GM18868 (cell line): ENCODE results near the gene CHD6.
A peak's percentile ranks its signal among the peaks of the same experiment; 100 is the strongest.

ENCODE experiments used
- ATAC-seq: cut with Tn5 transposase; IDR thresholded peaks from one replicate; pipeline ENCODE4 v1.9.1; 2021; ENCODE audit warnings: mild to moderate bottlenecking, moderate library complexity; ENCODE audit not compliant: unreplicated experiment

CHD6 gene

DNA sequence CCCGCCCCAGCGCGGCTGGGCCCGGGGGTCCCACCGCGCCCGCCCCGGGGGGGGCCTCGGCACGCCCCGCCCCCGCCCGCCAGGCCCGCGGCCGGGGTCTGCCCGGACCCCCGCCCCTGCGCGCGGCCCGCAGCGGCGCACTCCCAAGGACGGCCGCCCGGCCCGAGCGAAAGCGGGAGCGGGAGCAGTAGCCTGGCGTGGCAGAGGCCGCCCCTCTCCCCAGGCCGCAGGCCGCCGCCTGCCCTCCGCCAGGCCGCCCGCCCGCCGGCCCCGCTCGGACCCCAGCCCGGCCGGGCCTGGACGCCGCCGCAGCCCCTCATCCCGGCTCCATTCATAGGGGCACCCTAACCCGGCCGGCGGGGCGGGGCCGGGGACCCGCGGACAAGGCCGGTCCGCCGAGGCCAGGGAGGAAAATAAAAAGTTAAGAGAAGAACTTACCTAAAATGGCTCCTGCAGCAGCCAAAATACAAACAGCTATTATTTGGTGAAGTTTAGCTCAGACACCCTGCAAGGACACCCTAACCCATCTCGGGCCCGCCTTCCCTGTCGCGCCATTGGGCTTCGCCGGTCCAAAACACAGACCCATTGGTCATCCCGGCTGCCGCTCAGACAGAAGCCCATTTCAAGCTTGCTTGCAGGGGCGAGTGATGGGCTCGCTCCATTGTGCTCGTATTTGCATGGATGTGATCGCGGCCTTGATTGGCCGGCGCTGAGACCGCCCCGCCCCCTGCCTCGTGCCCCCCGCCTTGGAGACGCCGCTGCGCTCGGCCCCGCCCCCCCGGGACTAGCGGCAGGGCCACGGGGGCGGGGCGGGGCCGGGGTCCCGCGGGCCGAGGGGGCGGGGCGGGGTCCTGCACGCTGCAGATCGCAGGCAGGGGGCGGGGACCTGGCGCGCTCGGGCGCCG is at the start of gene CHD6:
Gene CHD6, minus strand, starts transcription at position 476 of the 905 bp plus-strand sequence. CDS start 67,040 bp downstream, outside the sequence.
- ATAC-seq, result peak; percentile 97

DNA sequence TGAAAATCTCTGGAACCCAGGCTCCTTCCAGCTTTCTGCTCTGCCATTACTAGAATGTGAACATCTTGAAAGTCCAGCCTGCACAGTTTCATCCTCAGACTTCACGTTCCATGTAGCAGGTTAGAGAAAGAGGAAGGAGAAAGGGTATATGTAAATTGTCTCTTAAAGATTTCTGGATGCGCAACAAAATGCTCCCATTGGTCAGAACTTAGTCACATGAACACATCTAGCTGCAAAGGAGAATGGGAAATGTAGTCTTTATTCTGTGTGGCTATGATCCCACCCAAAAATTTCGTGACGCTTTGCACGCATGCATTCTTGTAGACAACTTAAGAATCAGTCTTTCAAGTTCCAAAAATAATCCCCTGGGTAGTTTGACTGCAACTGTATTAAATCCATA is 46.4 kb upstream of the CHD6 start:
- no peak for ATAC-seq

DNA sequence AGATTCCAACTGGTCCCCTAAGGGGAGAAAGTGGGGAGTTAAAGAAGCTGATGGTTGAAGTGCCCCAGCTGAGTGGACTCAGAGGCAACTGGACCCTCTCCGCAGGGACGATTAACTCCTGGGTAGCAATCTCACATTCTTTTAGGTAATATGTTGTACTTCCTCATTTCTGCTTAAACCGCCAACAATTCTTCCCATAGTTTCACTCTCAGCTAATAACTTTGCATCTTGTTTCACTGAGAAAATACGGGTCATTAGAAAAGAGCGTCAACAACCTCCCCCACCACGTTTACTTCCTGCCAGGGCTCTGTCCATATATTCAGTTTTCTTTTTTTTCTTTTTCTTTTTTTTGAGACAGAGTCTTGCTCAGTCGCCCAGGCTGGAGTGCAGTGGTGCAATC is 39.5 kb upstream of the CHD6 start:
- no peak for ATAC-seq

DNA sequence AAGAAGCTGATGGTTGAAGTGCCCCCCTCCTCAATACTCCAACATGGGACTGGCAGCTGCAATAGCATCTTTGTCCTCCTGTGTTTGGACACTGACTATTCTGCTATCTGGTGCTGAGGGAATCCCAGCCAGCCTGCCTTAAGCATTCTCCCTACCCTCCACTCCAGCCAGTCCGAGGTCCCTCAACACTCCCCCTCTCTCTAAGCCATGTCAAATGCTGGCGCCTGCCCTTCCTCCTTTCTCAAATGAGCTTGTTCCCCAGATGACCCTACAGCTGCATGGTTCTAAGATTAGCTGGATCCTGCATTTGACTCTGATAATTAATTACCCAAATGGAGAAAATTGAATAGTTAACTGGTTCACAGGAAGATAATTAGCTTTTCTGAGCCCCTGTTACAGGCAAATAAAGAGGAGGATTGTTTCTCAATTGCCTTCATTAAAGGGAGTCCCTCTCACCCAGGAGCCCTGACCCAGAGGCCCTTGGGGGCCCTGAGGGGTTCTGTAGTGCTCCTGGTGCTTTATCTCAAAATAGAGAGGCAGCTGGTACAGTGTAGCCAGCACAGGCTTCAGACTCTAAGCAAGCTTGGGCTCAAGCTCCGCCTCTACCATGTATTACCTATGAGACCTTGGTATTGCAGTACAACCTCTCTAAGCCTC is 37.9 kb upstream of the CHD6 start:
- ATAC-seq, result no peak

DNA sequence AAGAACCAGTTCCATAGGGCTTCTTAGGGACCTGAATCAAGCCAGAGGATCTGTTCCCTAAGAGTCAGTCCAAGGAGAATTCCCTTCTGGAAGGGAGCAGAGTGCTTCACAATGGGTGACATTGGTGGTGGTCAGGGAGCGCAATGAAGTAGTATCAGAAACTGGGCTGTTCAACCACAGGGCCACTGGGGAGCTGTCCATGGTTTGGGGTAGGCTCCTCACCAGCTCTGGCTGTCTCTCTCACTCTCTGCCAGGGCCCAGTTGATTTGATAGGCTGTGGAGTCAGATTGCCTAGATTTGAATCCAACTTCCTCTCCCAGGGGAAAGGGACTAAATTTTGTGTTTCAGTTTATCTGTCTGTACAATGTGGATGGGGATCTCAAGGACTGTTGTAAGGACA is 36.7 kb upstream of the CHD6 start:
- ATAC-seq, result no peak

- ATAC-seq, result no peak
Measured at GRCh38 chr20:41654292-41654691, 36.1 kb upstream of the CHD6 start.

DNA sequence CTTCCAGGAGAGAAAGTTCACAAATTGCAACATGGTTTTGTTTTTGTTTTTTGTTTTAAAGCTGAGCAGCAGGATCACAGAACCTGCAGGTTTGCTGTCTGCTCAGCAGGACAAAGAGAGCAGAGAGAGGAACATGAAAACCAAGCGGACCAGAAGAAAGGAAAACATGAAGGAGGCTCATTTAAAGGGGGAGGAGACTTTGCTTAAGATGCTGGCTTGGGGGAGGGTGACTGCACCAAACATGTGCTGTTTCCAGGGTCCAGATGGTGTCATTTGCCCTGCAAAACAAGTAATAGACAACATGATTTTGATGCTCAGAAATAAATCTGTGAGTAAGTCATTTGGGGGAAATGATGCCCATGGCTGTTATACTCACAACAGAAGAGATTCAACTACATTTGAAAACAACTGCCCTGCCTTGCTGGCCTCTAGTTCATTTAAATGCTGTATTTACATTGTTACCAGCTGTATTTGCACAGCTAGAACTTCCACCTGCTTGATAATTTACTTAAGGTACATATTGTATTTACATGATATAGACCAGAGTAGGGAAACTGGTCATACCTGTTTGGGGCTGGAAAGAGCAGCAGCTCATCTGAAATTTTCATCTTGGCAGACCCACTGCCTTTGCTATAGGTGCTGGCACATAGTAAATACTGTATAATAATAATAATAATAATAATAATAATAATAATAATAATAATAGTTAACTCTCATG is 32.2 kb upstream of the CHD6 start:
- ATAC-seq, result no peak

GRCh38 chr20:41649489-41649888 is 31.3 kb upstream of the CHD6 start:
- no peak for ATAC-seq

GRCh38 chr20:41645372-41645771 is 27.2 kb upstream of the CHD6 start:
- no peak for ATAC-seq

- no peak for ATAC-seq
Measured at GRCh38 chr20:41643504-41643938, 25.3 kb upstream of the CHD6 start.

DNA sequence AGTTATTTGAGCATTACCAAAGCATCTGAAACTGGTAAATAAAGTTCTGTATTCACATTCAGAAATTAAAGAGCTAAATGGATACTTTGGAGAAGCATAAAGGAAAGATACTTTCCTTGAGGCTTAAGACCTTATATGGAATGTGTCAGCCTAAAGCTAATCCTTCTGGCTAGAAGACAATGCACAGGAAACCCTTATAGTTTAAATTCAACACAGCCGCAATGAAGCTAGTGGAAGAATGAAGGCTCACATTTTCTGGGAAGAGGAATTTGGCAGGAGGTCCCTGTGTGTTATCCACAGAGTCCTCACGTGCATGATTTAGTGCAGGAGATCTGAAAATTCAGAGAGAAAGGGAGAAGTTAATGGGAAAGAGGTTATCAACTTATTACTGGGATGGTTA is 21.5 kb upstream of the CHD6 start:
- ATAC-seq, result no peak

GRCh38 chr20:41638456-41638855 is 20.3 kb upstream of the CHD6 start:
- ATAC-seq, result no peak

GRCh38 chr20:41635158-41635557 is 17.0 kb upstream of the CHD6 start:
- no peak for ATAC-seq

GRCh38 chr20:41632896-41633295 is 14.7 kb upstream of the CHD6 start:
- ATAC-seq, result no peak

DNA sequence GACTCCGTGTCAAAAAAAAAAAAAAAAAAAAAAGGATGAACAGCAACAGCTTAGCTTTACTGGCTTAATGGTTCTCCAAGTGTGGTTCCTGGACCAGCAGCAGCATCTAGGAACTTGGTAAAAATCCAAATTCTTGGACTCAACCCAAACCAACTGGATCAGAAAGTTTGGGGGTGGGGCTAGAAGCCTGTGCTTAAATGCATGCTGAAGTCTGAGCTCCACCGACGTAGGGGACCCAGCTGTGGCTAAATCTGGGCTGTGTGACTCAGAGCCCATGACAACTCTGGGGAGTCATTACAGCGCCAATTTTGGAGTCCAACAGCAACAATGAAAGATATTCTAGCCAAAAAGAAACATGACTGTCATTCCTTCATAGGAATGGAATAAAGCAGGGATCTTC is 13.6 kb upstream of the CHD6 start:
- no peak for ATAC-seq

DNA sequence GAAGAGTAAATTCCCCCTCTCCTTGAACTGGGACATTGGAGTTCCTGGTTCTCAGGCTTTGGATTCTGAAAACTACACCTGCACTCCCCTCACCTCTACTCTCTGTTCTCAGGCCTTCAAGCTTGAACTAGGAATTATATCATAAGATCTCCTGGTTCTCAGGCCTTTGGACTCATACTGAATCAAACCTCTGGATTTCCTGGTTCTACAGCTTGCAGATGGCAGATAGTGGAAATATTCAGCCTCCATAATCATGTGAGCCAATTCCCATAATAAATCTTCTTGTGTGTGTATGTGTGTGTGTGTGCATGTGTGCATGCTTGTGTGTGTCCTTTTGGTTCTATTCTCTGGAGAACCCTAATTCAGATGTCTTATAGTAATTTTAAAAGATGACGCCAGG is 12.7 kb upstream of the CHD6 start:
- ATAC-seq, result no peak

GRCh38 chr20:41627611-41628244 is 9.6 kb upstream of the CHD6 start:
- ATAC-seq, result no peak

GRCh38 chr20:41627001-41627495 is 8.9 kb upstream of the CHD6 start:
- ATAC-seq, result no peak

DNA sequence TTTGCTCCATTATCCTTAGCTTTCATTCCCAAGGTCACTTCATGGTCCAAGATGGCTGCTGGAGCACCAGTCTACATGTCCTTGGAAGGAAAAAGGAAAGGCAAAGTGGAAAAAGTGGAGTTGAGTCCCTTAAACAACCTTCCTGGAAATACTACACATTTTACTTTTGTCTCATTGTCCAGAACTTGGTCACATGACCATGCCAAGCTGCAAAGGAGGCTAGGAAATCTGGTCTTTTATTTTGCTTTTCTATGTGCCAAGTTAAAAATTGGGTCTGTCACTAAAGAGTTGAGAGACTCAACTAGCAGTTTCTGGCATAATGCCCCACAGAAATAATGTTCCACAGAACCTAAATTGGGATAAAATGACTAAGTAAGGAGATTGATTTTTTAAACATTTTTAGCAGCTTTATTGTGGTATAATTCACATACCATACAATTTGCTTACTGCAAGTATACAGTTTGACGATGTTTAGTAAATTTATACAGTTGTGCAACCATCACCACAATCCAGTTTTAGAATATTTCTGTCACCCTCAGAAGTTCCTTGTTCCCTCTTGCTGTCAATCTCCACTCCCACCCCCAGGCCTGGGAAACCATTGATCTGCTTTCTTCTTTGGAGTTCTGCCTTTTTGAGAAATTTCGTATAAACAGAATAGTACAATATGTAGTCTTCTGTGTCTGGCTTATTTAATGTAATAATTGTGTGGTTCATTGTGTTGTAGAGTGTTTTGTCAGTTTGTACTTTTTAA is 5.6 kb upstream of the CHD6 start:
- no peak for ATAC-seq

- no peak for ATAC-seq
Measured at GRCh38 chr20:41622584-41622983, 4.4 kb upstream of the CHD6 start.
